HepG2 (cell line): ENCODE measurements around the gene IKZF2. TPM values are rescaled to one million over a fixed set of nuclear protein-coding genes. Genes with fewer than 3 reads are reported as not detected.

Experiments
- ATAC-seq: fragments of 200-7000 bp; cut with Tn5 transposase; 3 replicates; pipeline ENCODE4 v1.9.1; 2020; ENCODE audit warnings: mild to moderate bottlenecking, moderate library complexity
- BruUV-seq: library from RNA; stranded (reverse); fragments of 400-500 nt; replicated peaks from 2 replicates; lab custom pipeline; 2021; lab: Mats Ljungman, UMichigan
- CTCF ChIA-PET: fragments of 300-600 bp; formaldehyde crosslinking; extraction: SDS; loops from one replicate; lab custom pipeline; 2021; ENCODE audit warnings: low total read pairs, inconsistent platforms, low intra/inter-chr PET ratio; lab: Yijun Ruan, JAX
- POLR2A ChIA-PET: fragments of 350-600 bp; sonication (Branson Sonifier 250); formaldehyde crosslinking; loops from one replicate; lab custom pipeline; 2020; ENCODE audit warnings: antibody characterized with exemption, inconsistent platforms; lab: Yijun Ruan, JAX
- DNase-seq: peaks from one replicate; pipeline ENCODE4 v3.0.0-alpha.2; 2015; ENCODE audit warnings: low spot score
- FAIRE-seq: peaks from 3 replicates; lab custom pipeline; 2011; peaks lifted over from hg19 to GRCh38; lab: Jason Lieb, UNC
- H2AFZ ChIP-seq: one replicate; pipeline ENCODE4 v1.6.1; 2011; ENCODE audit warnings: low read length, inconsistent platforms
- H3K27ac ChIP-seq: fragments of 300-600 bp; 3 replicates; pipeline ENCODE4 v1.8.0; 2011; ENCODE audit warnings: mixed run types, mild to moderate bottlenecking, mixed read lengths, low read length, inconsistent platforms; ENCODE audit not compliant: insufficient read depth; ENCODE audit errors: extremely low read length
- H3K27me3 ChIP-seq, 2 experiments: fragments of 200-600 bp in 1 of 2; 2 replicates in 1 of 2; 3 replicates in 1 of 2; pipeline versions ENCODE4 v1.6.0 to v1.8.0; 2011; ENCODE audit warnings: low read length in 2 of 2, mild to moderate bottlenecking in 2 of 2, moderate library complexity in 2 of 2, inconsistent platforms in 1 of 2; ENCODE audit not compliant: insufficient read depth in 2 of 2, control insufficient read depth in 1 of 2
- H3K36me3 ChIP-seq, 2 experiments: fragments of 200-600 bp in 1 of 2; replicated peaks in 1 of 2; 2 replicates in 1 of 2; 3 replicates in 1 of 2; pipeline versions ENCODE4 v1.5.1 to v1.8.0; 2011; ENCODE audit warnings: low read length in 2 of 2, inconsistent platforms in 1 of 2; ENCODE audit not compliant: insufficient read depth in 2 of 2, control insufficient read depth in 1 of 2
- H3K4me1 ChIP-seq: 2 replicates; pipeline ENCODE4 v1.5.1; 2012; ENCODE audit warnings: low read length, inconsistent platforms; ENCODE audit not compliant: insufficient read depth
- H3K4me2 ChIP-seq: 2 replicates; pipeline ENCODE4 v1.6.0; 2011; ENCODE audit warnings: low read depth, low read length, inconsistent platforms
- H3K4me3 ChIP-seq, 3 experiments: fragments of 200-600 bp in 1 of 3; sonication (generic), shearing (Covaris generic) in 1 of 3; replicated peaks in 1 of 3; 2 replicates each; pipeline ENCODE4 v1.5.1; 2011 to 2016; ENCODE audit warnings: low read length in 3 of 3, inconsistent platforms in 2 of 3, low read depth in 2 of 3, mild to moderate bottlenecking in 2 of 3, control low read depth in 1 of 3, mixed read lengths in 1 of 3; ENCODE audit not compliant: insufficient read depth in 1 of 3
- H3K79me2 ChIP-seq: one replicate; pipeline ENCODE4 v1.6.1; 2011; ENCODE audit warnings: low read length, inconsistent platforms; ENCODE audit not compliant: insufficient read depth
- H3K9ac ChIP-seq: 2 replicates; pipeline ENCODE4 v1.6.0; 2011; ENCODE audit warnings: mild to moderate bottlenecking, low read depth, low read length, inconsistent platforms; ENCODE audit not compliant: insufficient read depth
- H3K9me3 ChIP-seq: 2 replicates; pipeline ENCODE4 v1.5.1; 2012; ENCODE audit warnings: mild to moderate bottlenecking, low read length
- H4K20me1 ChIP-seq: 2 replicates; pipeline ENCODE4 v1.6.0; 2011; ENCODE audit warnings: inconsistent platforms, mild to moderate bottlenecking, low read length, moderate library complexity; ENCODE audit not compliant: insufficient read depth
- ARID2 ChIP-seq: sonication (generic); formaldehyde crosslinking; IDR thresholded peaks from 2 replicates; pipeline ENCODE4 v1.8.1; 2022; ENCODE audit warnings: mild to moderate bottlenecking, missing genetic modification reagents, borderline replicate concordance
- MEIS2 ChIP-seq: sonication (generic); formaldehyde crosslinking; IDR thresholded peaks from 2 replicates; pipeline ENCODE4 v1.9.0; 2021; ENCODE audit warnings: mild to moderate bottlenecking, missing genetic modification reagents
- PHF21A ChIP-seq: sonication (generic); formaldehyde crosslinking; IDR thresholded peaks from 2 replicates; pipeline ENCODE4 v1.5.0; 2020; ENCODE audit warnings: mild to moderate bottlenecking, missing genetic modification reagents
- ZNF205 ChIP-seq: IDR thresholded peaks from 2 replicates; pipeline ENCODE4 v1.6.1; 2018; ENCODE audit warnings: missing biosample characterization, missing genetic modification reagents
- ZNF263 ChIP-seq: sonication (generic); formaldehyde crosslinking; IDR thresholded peaks from 2 replicates; pipeline ENCODE4 v1.4.0; 2020; ENCODE audit warnings: missing genetic modification reagents
- ZNF282 ChIP-seq: fragments of 450-650 bp; IDR thresholded peaks from 2 replicates; pipeline ENCODE4 v1.6.1; 2018; ENCODE audit not compliant: partially characterized antibody
- ZNF431 ChIP-seq: sonication (generic); formaldehyde crosslinking; IDR thresholded peaks from 2 replicates; pipeline ENCODE4 v1.9.0; 2022; ENCODE audit warnings: missing genetic modification reagents, low read depth, mild to moderate bottlenecking, borderline replicate concordance
- ZNF660 ChIP-seq: sonication (generic); formaldehyde crosslinking; IDR thresholded peaks from 2 replicates; pipeline ENCODE4 v1.5.1; 2020; ENCODE audit warnings: mild to moderate bottlenecking, low read depth, missing genetic modification reagents, borderline replicate concordance
- WGBS: methylation state at CpG from one replicate; pipeline ENCODE4 v1.1.6; 2017; ENCODE audit warnings: low lambda C conversion rate; 5-methylcytosine and 5-hydroxymethylcytosine counted together
- in situ Hi-C: cut with HindIII; loops from 2 replicates; pipeline ENCODE4 v1.10.0; 2017; ENCODE audit warnings: low pct_unique_long_range_greater_than_20kb; ENCODE audit not compliant: extremely low pct_ligation_motif_present
- intact Hi-C: fragments of 100-400 bp; cut with micrococcal nuclease; formaldehyde crosslinking; loops from one replicate; pipeline ENCODE4 v1.10.0; 2022; ENCODE audit not compliant: unreplicated experiment
- polyA plus RNA-seq, 8 experiments: library from polyadenylated mRNA; depleted of rRNA in 3 of 8; stranded (reverse) in 7 of 8; unstranded in 1 of 8; fragments of >200 nt; fragmentation: Illumina TruSeq in 4 of 8; extraction: Trizol in 4 of 8; gene quantifications; 2 replicates each; pipeline versions ENCODE4 v1.2.1 to v1.2.3, GENCODE V29; 2011 to 2016; ENCODE audit warnings: low read depth in 4 of 8, missing spikeins in 1 of 8, mixed read lengths in 1 of 8; ENCODE audit not compliant: insufficient read depth in 1 of 8
- total RNA-seq, 5 experiments: library from RNA; depleted of rRNA; stranded (reverse); fragments of >200 nt; fragmentation: Illumina TruSeq; extraction: Trizol; gene quantifications; 2 replicates each; pipeline ENCODE4 v1.2.3, GENCODE V29; 2016; ENCODE audit warnings: low read depth in 1 of 5
- TF ChIP-seq, protein P1 (sequence below): sonication (generic); formaldehyde crosslinking; IDR thresholded peaks from 2 replicates; pipeline ENCODE4 v1.4.0; 2020; ENCODE audit warnings: missing genetic modification reagents
- TF ChIP-seq, protein P2 (sequence below), 2 experiments: sonication (generic) in 1 of 2; formaldehyde crosslinking in 1 of 2; IDR thresholded peaks; 2 replicates each; pipeline versions ENCODE4 v1.4.0 to v1.6.1; 2016 to 2020; ENCODE audit warnings: borderline replicate concordance in 1 of 2, low read depth in 1 of 2, mild to moderate bottlenecking in 1 of 2, missing genetic modification reagents in 1 of 2

The IKZF2 gene
- total and polyA plus RNA-seq, 2 of the 13 experiments (the other 11 are each of a cell fraction or from before 2014, with no cell fraction given): 0.18 to 0.86 TPM

DNA sequence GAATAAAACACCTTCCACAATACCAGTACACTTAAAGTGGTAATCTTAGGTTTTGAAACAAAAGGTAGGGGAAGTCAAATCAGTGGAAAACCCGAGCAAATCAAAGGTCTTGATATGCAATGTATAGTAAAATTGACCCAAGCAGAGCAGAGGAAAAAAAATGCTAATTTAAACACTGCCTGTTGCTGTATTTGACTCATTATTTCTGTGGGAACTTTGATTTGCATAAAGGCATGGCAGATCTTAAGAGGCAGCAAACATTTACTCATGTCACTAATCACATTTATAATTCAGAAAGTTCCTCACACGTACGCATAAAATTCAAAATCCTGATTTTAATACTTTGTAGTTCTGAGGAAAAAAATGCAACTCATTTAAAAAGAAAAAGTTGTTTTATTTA, 64.4 kb downstream of the IKZF2 start:
- POLR2A ChIA-PET: no interaction called here
- 50% methylated on average over 3 of the region's 3 CpGs for WGBS
- H3K27ac ChIP-seq: no peak overlapping the region
- no TSS peak for BruUV-seq
- in situ Hi-C loops: no loop called here
- TF ChIP-seq PHF21A (CRISPR knock-in tag): no peak
- no peak for TF ChIP-seq ZNF205 (CRISPR knock-in tag)
- no peak for TF ChIP-seq ZNF263 (CRISPR knock-in tag)
- no peak for TF ChIP-seq ZNF660 (CRISPR knock-in tag)
- TF ChIP-seq, protein P1, sequence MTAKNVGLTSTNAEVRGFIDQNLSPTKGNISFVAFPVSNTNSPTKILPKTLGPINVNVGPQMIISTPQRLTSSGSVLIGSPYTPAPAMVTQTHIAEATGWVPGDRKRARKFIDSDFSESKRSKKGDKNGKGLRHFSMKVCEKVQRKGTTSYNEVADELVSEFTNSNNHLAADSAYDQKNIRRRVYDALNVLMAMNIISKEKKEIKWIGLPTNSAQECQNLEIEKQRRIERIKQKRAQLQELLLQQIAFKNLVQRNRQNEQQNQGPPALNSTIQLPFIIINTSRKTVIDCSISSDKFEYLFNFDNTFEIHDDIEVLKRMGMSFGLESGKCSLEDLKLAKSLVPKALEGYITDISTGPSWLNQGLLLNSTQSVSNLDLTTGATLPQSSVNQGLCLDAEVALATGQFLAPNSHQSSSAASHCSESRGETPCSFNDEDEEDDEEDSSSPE (CRISPR knock-in tag): no peak
- no peak for TF ChIP-seq ZNF282
- TF ChIP-seq, protein P2, sequence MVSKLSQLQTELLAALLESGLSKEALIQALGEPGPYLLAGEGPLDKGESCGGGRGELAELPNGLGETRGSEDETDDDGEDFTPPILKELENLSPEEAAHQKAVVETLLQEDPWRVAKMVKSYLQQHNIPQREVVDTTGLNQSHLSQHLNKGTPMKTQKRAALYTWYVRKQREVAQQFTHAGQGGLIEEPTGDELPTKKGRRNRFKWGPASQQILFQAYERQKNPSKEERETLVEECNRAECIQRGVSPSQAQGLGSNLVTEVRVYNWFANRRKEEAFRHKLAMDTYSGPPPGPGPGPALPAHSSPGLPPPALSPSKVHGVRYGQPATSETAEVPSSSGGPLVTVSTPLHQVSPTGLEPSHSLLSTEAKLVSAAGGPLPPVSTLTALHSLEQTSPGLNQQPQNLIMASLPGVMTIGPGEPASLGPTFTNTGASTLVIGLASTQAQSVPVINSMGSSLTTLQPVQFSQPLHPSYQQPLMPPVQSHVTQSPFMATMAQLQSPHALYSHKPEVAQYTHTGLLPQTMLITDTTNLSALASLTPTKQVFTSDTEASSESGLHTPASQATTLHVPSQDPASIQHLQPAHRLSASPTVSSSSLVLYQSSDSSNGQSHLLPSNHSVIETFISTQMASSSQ (IDR thresholded peaks at IDR 0.05; ENCODE audit: low read depth): no peak
- TF ChIP-seq, protein P2 (CRISPR knock-in tag; IDR thresholded peaks at IDR 0.05; ENCODE audit: borderline replicate concordance): no peak
- TF ChIP-seq ZNF431 (CRISPR knock-in tag): no peak
- TF ChIP-seq ARID2 (CRISPR knock-in tag): no peak
- TF ChIP-seq MEIS2: no peak
- TF ChIP-seq, all 625 proteins: peak for 0
- no peak for ATAC-seq
- H3K79me2 ChIP-seq: no peaks in the 10 kb centered on the region
- H3K4me3 ChIP-seq: no peak overlapping the region
- no peaks in the 10 kb centered on the region for H3K9me3 ChIP-seq
- H3K36me3 ChIP-seq: no peaks in the 10 kb centered on the region
- DNase-seq: no peak
- CTCF ChIA-PET: no interaction called here
- H3K4me2 ChIP-seq: no peak overlapping the region
- intact Hi-C loops: no loop called here
- H3K27me3 ChIP-seq: no peaks in the 10 kb centered on the region
- H3K9ac ChIP-seq: no peak overlapping the region
- FAIRE-seq: no peak
- H4K20me1 ChIP-seq: no peaks in the 10 kb centered on the region
- H3K4me1 ChIP-seq: no peaks in the 10 kb centered on the region
- no peak overlapping the region for H2AFZ ChIP-seq
